ENCODE data around the gene TRAF3IP3.

TRAF3IP3 gene

DNA sequence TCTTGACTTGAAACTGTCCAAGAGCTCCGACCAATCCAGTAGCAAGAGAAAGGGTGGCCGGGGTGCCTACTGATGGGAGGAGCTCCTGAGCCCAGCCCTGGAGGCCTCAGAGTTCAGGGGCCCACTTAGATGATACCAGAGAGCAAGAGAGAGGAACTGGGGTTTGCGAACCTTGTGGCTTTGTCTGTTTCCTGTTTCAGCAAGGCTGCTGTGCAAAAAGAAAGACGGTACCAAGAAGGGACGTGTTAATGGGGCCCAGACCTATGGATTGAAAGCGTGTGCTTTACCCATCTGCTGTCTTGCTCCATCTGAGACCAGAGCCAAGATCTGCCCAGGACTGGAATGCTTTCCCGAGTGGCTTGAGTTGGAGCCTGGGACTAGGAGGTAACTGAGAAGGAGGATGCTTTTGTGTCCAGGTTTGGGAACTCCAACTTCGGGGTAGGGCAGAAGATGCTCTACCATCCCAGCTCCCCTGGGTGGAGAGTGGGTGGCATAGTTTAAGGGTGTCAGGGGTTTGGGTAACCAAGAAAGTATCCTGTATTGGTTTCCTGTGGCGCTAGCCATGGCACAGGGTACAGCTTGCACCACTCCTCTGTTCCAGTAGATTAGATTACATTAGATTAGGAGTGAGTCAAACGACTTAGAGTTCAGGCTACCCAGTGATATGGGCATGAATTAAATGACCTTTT, at the start of gene TRAF3IP3:
TSS of gene TRAF3IP3 (plus strand) at position 128 of the 689 bp plus-strand sequence. CDS start 3,987 bp downstream, outside the sequence.
- no peak for DNase-seq (ENCODE audit: low spot score)

DNA sequence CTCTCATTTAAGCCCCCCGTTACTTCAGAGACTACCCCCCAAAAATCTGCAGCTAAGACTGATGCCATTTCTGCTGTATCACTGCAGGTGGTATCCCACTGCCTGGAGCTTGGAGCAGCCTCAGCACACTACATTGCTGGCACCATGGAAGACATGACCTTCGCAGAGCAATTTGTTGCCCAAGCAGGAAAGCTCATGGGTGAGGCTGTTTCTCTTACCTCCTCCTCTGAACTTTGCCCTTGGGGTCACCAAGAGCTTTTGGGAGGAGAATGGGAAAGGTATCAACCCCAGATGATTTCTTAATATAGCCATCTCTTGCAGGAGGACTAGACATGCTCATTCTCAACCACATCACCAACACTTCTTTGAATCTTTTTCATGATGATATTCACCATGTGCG, 49.2 kb upstream of the TRAF3IP3 start:
- DNase-seq (ENCODE audit: low spot score) = no peak

GRCh38 chr1:209707308-209707707, 48.5 kb upstream of the TRAF3IP3 start:
- DNase-seq (ENCODE audit: low spot score) = no peak

GRCh38 chr1:209708297-209708696, 47.6 kb upstream of the TRAF3IP3 start:
- DNase-seq (ENCODE audit: low spot score) = no peak

DNA sequence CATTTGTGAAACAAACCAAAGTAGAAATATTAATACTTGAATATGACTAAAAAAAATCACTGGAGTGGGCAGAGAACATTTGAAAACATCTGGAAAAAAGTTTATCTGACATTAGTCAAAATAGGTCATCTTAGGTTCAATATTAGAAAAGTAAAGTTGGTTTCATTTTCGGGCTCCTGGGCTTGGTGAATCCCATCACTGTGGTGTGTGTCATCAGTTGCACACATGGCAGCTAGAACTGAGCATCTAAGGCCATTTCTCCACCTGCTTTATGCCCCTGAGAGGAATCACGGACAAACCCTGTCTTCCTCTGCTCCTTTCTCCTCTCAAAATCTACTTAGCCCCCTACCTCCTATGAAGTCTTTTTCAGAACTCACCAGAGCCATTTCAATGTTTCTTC, 45.8 kb upstream of the TRAF3IP3 start:
- DNase-seq (ENCODE audit: low spot score) = no peak

DNA sequence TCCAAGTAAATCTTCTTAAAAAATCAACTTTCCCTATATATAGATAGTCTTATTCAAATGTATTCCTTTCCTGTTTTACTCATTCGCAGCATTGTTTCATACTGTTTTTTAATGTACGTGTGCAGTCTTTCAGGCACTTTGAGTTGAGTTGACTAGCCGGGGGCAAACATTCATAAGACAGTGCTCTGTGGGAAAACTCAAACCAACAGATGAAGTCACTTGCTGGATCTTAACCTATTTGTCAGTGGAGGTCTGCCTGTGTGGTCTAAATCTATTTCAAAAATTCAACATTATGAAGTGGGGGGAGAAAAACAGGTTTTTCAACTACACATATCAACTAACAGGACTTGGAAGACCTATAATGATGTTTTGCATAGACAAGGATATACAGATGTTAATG, 45.0 kb upstream of the TRAF3IP3 start:
- no peak for DNase-seq (ENCODE audit: low spot score)

DNA sequence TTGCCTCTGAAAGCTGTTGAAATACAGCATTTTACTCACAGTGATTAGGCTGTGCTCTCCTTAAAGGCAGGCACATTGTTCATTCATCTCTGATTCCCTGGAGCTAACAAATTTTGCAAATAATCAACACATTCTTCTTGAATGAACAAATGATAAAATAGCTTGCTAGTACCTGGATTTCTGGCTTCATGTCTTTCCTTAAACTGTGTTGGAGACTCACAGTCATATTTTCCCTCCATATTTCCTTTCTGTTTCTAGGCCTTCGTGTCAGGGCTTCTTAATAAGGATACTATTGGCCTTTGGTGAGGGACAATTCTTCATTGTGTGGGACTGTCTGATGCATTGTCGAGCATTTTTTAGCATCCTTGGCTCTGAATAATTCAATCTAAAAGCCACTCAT, 41.5 kb upstream of the TRAF3IP3 start:
- DNase-seq (ENCODE audit: low spot score) = no peak

GRCh38 chr1:209715314-209715713, 40.5 kb upstream of the TRAF3IP3 start:
- DNase-seq (ENCODE audit: low spot score) = no peak

GRCh38 chr1:209717818-209718217, 38.0 kb upstream of the TRAF3IP3 start:
- no peak for DNase-seq (ENCODE audit: low spot score)

- DNase-seq (ENCODE audit: low spot score) = no peak
These were observed 35.5 kb upstream of the TRAF3IP3 start for GRCh38 chr1:209720326-209720725.

DNA sequence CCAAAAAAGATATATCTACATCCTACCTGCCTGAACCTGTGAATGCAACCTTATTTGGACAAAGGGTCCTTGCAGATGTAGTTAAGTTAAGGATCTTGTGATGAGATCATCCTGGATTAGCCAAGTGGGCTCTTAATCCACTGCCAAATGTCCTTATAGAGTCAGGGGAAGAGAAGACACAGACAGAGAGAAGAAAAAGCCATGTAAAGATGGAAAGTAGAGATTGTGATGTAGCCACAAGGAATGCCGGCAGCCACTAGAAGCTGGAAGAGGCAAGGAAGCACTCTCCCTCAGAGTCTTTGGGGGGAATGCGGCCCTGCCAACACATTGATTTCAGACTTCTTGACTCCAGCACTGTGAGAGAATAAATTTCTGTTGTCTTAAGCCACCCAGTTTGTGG, 35.0 kb upstream of the TRAF3IP3 start:
- no peak for DNase-seq (ENCODE audit: low spot score)

GRCh38 chr1:209721323-209721722, 34.5 kb upstream of the TRAF3IP3 start:
- DNase-seq (ENCODE audit: low spot score) = no peak

DNA sequence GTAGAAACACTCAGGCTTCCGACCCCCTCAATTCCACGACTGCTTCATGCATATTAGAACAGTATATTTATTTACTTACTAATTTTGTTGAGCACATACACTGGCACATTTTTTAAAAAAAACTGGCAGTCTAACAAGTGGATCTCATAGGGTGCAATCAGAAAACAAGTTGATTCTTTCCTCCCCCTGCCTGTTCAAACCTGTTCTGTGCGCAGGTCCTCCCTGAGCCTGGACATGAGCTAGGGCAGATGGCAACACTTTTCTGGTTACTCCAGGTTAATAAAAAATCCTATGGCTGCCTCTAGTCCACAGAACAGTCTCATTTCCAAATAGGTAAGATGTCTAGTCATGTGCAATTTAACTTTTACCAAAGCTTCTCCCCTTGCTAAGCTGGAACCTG, 32.6 kb upstream of the TRAF3IP3 start:
- DNase-seq (ENCODE audit: low spot score) = no peak

DNA sequence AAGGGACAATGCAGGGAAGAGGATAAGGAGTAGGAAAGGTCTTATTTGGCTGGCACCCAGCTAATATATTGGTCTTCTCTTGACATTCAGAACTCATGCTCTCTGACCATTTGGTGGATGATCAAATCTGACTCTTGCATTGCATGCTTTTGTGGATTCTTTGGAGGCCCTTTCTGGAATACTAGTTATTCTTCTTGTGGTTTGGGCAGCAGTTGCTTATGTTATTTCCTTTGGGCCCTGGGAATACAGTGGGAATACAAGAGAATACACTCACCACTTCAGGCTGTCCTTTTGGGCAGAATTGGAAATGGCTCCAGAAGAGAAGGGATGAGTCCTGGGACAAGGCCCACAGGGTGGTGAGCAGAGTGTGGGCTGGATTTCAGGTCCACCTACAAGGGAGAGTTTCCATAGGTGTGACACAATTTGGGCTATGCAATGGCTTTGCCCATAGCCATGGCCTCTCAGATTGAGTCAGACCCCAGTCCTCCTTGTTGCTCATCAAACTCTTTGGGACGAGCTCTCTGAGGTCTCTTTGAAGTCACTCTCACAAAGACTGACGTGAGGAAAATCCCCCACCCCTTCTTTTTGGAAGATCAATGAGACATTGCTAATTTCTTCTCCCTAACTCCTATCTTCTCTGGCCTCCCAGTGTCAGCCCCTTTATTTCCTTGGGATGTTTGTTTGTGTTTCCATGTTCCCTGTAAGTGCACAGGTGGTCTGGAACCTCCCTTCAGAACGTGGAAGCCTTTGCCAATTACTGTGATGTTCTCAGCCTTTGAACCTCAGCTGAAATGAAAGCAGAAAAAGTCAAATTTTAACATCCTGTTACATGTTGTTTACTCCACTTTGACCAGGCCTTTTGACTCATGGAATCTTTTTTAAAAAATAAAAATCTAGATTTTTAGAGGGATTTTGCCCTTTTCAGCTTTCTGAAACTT, 31.8 kb upstream of the TRAF3IP3 start:
- no peak for DNase-seq (ENCODE audit: low spot score)

DNA sequence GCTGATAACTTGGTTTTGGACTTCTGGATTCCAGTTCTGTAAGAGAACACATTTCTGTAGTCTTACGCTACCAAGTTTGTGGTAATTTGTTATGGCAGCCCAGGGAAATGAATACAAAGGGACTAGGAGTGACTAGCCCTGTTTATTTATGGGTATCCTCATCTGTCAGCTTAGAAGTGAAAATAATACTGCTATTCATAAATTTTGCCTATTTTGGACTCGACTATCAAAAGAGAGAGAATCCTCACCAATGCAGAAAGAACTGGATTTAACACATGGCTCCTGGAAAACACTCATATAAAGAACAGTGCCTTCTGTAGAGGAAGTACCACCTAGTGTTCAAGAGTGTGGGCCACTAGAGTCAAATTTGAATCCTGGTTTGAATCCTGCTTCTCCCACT, 28.6 kb upstream of the TRAF3IP3 start:
- no peak for DNase-seq (ENCODE audit: low spot score)

- no peak for DNase-seq (ENCODE audit: low spot score)
These were observed 28.1 kb upstream of the TRAF3IP3 start for GRCh38 chr1:209727785-209728184.

- no peak for DNase-seq (ENCODE audit: low spot score)
These were observed 27.4 kb upstream of the TRAF3IP3 start for GRCh38 chr1:209728466-209728865.

DNA sequence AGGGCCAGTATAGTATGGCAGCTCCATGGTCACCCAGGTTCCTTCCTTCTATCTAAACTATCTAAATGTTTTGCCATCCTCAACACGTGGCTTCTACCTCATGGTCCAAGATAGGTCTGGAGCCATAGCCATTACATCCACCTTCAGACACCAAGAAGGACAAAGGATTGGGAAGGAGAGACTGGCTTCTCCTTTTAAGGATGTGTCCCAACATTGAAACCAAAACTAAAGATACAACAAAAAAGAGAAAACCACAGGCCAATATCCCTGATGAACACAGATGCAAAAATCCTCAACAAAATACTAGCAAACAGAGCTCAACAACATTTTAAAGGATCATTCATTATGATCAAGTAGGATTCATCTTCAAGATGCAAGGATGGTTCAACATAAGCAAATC, 26.4 kb upstream of the TRAF3IP3 start:
- no peak for DNase-seq (ENCODE audit: low spot score)

GRCh38 chr1:209732725-209733124, 23.1 kb upstream of the TRAF3IP3 start:
- no peak for DNase-seq (ENCODE audit: low spot score)

- no peak for DNase-seq (ENCODE audit: low spot score)
These were observed 22.3 kb upstream of the TRAF3IP3 start for GRCh38 chr1:209733409-209734192.

DNA sequence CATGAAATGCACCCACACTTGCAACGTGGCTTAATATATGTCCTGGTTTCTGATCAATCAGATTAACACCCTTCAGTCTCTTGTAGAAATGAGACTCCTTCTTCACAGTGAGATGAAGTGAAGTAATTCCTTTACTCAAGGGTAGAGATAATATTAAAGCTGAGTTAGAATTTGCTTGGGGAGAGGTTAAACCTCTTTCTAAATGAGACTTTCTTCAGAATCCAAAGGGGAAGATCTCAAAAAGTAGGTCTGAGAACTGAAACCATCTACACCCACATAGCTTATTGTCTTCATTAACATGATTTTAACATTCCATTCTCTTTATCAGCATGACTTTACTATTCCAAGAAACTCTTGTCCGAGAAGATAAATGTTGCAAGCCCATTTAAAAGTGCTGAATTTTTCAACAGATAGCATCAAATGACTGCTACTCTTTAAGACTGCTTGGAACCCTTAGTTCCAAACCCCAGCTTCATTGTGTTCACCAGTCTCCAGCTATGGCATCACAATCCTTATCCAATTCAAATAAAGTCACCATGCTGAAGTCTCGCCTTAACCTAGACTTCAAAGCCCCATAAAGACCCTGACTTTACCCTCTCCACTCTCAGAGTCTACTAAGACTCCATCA, 19.2 kb upstream of the TRAF3IP3 start:
- DNase-seq (ENCODE audit: low spot score) = no peak

GRCh38 chr1:209737118-209737505, 18.7 kb upstream of the TRAF3IP3 start:
- DNase-seq (ENCODE audit: low spot score) = no peak

Measured in SW480 (cell line).